Measurements from ENCODE around the gene SRGAP3.

GRCh38 chr3:9254764-9255163 is 5.3 kb upstream of the SRGAP3 start:
- no peak for TF ChIP-seq EZH2phosphoT487 (IDR thresholded peaks at IDR 0.05; ENCODE audit: insufficient read depth, low read depth)
- TF ChIP-seq EZH2 (IDR thresholded peaks at IDR 0.05; ENCODE audit: insufficient read depth, poor library complexity, severe bottlenecking): no peak
